RPMI8226 (cell line): ENCODE measurements around the gene GAB1.
"Not testable (repeated sequence)": the region's sequence is repeated elsewhere in the genome, so short reads cannot be mapped to it uniquely, and the experiment has no call there.

Experiments used
- DNase-seq: peaks from one replicate; pipeline ENCODE4 v3.0.0-alpha.2; 2015

GAB1 gene

DNA sequence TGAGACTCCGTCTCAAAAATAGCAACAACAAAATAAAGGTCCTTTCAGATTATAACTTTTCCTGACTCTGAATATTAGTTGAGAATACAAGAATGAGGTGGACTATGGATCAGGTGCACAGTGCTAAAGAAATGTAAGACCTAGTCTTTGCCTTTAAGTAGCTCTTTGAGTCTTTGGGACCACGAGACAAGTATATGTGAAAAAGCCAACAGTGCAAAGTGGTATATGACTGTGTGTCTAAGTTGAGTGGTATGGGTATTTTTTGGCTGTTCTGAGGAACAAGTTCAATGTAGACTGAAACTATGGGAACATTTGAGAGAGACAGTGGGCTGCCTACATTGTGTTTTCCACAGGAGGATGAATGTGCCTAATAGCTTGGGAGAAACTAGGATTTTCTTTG, 2.8 kb downstream of the GAB1 start:
- DNase-seq = peak; percentile 19

DNA sequence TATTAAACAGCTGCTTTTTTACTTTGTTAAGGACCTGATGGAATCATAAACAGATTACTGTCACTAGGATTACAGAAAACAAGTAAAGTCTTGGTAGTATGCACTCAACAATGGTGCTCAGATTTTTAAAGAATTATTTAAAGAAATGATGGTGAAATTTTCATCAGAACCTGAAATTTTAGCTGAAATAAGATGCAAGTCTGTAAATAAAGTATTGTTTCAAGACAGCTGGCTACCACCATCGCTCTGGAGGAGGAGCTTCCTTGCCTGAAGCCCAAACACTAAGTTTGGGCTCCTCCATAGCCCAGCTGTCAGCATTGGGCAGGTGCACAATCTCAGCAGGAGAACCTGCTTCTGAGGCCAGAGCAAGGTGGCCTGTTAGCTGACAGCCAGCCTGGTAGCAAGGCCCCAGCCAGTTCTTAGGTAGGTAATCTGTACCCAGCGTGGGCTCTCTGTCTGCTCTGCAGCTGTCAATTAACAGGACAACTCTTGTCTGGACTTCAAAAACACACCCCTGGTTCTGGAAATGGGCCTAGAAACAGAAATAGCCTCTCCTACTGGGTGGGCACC, 4.6 kb downstream of the GAB1 start:
- DNase-seq = peak; percentile 83

DNA sequence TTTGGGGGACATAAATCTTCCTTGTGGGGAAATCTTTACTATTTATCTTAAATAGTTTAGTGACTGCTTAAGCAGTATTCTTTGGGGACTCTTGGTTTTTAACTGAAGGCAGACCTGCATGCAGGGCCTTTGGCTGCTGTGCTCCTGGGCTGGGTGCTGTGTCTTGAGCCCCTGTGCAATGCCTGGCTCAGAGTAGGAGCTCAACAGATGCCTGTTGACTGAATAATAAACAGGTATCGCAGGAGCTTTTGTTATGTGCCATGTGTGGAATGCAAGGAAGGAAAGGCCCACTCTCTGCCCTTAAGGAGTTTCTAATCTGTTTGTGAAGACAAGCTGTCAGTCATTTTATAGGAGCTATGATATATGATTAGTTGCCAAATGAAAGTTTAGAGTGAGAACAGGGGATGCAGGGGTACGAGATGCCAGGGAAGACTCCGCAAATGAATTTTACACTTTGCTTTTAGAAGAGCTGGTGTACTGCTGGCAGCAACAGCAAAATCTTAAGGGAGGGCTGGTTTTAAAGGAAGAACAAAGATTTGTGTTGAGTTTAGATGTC, 6.7 kb downstream of the GAB1 start:
- DNase-seq = no peak

DNA sequence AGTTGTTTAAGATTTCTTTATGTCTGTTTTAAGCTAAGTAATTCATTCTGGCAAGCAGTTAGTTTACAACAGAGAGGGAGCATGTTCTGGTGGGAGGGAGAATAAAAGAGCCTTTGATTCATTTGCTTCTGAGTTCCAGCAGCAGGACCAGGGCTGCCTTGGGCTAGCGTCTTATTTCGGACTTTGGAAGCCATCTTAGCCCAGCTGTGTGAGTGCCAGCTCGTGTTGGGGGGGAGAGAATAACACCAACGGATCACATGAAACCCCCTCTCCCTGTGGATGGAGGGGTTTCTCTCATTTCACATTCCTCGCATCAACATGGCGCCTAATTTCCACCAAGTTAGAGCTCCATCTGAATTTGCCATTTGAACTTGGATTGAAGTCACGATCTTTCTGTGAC, 7.4 kb downstream of the GAB1 start:
- DNase-seq = no peak

DNA sequence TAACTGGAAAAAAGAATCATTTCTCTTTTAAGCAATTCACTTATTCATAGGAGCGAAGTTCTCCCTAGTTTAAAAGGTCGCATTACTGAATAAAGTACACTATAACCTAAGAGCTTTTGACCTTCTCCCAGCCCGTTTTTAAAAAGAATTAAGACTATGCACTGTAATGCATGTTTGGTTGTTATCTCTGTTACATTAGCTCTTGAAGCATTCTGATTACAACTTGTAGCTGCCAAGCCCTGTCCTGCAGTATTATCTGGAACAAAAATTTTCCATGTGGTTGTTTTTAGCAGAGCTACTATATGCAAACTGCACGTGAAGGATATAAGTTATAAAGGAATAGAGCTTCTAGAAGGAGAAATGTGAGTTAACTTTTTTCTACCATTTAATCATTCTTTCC, 8.1 kb downstream of the GAB1 start:
- no peak for DNase-seq

DNA sequence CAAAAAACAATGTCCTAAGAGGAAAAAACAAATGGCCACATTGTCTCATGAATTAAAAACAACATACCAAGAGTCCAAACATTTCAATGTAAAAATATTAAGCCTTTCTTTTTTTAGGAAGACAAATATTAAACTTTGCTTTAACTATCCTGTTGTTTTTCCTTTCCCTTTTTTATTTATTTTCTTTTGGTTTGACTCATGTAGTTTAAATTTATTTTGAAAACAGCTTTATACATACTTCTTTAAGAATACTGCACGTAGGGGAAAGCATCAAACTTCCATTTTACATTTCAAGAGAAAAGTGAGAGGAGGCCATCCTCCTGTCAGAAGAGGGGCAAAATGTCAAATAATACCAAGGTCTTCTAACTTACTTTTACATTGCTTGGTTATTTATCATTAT, 8.7 kb downstream of the GAB1 start:
- DNase-seq = no peak

DNA sequence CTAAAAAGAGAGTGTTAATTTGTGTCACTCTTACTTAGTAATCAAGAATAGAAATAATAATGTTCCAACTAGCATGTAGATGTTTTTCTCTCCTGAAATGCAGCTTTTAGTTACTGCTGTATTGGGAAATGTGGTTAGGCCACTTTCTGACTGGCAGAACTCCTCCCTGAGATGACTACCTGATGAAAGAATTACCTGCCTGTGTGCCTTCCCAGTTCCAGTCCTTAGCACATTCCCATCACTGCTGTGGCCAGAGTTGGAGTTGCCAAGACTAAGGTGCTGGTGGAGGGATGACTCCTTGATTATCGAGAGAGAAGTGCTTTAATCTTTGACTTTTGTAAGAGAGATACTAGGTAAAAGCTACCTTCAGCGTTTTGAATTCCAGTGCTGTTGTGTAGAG, 9.5 kb downstream of the GAB1 start:
- DNase-seq = no peak

DNA sequence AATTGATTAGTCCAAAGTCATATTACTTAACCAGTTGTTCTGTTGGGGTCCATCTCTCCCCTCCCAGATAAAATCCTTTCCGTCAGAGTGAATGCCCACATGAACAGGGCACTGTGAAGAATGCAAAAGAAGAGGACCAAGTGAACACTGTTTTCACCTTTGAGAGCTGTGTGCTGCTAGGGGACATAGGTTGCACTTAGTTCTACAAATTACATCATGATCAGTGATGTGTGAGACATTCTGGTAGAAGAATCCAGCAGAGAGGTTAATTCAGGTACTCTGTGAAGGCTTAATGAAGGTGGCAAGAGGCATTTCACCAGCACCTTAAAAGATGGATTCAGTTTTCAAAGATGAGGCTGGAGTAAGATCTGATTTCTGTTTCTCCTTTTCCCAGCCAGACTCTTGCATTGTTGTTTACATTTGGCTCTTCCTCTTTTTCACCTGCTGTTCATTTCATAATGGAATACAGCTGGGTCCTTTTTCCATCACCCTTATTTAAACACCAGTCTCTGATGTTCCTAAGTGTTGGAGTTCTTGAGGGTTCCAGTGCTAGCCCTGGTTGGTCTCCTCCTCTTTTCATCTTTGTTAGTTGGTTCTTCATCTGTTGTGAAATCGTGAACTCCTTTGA, 10.9 kb downstream of the GAB1 start:
- no peak for DNase-seq

DNA sequence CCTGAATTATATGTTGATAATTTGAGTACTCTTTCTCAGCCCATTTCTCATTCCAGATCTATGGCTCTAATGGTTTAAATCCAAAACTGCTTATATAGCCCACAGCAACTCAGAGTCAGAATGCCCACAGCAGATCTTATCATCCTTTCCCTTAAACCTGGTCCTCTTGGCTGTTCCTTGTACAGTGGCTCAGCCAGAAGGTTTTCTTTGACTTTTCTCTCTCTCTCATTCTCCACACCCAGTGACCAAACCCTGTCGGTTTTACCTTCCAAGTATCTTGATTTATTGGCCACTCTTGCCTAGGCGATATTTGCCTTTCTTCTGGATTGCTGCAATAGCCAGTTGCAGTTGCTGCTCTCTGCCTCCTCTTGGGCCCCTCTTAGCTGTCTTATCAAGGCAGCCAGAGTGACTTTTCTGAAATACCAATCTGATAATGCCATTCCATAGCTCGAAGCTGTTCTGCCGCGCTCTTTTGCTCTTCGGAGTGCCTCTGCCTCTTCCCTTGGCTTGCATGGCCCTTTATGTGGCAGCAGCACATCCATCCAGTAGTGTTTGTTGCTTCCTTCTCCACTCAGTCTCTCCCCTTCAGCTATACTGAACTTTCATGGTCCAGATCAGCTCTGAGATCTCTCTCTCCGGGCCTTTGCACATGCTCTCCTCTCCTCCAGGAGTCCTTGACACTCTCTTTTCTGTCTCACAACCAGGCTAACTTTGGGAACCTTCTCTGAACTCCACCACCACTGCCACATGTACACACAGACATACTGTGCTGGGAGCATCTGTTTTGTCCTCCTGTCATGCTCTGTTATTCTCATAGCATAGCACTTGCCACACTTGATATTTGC, 11.8 kb downstream of the GAB1 start:
- no peak for DNase-seq

DNA sequence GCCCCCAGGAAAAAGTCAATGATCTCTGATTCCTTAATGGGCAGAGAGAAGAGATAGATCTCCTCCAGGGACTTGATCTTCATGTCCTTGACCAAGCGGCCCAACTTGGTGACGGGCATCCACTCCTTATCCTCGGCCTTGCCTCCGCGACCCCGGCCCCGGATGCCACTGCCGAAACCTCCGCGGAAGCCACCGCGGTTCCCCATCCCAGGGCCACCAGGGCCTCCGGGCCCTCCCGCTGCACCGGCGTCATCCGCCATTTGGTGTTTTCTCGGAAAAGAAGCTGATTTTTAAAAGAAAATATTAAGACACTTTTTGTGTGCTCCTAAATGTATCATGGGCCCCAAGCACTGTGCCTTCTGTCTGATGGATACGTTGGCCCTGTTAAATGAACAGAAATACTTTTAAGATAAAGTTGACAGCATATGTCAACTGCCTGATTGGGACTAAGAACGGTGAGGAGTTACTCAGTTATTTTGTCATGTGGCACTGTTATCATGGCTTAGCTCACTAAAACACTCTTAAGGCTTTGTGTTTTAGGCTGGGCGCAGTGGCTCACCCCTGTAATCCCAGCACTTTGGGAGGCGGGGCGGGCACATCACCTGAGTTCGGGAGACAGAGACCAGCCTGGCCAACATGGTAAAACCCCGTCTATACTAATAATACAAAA, 13.3 kb downstream of the GAB1 start:
- not testable (repeated sequence) for DNase-seq

DNA sequence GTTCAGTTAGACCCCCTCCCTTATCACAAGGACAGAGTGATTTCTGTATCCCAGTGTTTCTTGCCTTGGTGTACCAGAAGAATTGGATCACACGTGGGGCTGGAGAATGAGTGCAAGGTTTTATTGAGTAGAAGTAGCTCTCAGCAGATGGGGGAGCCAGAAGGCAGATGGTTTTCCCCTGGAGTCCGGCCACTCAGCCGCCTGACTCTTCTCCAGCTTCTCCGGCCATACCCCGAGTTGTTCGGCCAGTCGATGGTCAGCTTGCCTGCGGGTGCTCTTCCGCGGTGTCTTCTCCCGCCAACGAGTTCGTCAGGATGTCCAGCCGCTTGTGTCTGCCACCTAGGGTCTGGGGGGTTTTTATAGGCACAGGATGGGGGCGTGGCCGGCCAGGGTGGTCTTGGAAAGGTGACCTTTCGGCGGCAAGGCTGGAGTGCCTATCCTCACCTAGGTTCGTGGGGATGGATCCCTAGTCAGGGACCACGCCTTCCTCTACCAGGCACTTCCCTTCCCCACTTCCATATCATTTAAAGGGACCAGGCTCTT, 14.5 kb downstream of the GAB1 start:
- no peak for DNase-seq

DNA sequence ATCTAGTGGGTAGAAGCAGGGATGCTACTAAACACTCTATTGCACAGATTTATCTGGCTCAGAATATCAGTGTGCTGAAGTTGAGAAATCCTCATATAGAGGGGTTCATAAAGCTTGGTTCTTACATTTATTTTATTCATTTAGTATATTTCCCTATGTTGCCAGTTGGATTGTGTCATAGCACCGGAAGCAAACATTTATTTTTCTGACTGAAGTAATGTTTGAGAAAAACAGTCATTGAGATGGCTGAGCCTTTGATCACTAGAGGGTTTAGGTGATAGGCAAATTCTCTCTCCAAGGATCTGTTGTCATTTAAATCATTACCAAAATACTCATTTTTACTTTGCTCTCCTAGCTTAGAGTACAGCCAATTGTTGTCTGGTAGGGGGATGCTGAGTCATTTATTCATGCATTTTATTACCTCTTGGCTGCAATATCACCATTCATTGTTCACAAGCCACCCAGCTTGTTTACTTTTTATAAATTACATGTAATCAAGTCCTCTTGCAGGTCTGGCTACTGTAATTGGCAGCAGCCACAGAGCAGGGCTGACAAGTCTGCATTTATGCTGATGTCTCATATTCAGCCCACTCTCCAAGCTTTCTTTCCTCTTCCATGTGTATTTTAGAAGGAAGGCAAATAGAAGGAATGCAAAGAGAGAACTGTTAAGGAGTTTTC, 15.2 kb downstream of the GAB1 start:
- no peak for DNase-seq

DNA sequence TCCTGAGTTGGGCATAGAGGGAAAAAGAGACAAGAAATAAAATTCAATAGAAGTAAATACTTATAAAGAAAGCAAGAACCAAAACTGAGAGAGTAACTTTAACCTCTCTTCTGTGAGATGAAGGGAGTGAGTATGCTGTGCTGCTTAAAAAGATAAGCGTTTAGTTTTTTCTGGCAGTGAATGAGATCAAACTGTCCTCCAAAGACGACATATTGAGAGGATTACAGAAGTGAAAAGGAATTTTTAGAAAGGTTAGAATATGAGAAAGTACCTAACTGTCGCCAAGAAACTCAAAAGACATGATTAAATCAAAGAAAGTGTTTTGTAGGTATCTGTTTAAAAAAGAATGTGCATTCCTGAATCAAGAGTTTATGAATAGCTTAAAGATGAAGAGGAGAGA, 16.0 kb downstream of the GAB1 start:
- DNase-seq = no peak

DNA sequence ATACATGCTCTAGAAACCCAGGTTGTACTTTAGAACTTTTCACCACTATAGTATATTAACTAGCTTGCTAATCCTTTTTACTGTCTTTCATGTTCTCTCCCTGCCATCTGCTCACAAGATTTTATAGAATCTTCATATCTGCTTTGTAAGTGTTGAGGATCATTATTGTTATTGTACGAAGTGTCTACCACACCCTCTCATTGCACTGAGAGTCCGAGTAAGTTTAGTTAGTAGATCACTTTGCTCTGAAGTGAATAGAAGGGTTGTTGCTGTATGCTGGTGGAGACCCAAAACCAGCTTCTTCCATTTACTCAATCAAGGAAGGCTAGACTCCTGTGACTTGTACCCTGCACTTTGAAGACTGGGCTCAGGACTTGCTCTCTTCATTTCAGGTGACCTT, 17.1 kb downstream of the GAB1 start:
- DNase-seq = no peak

DNA sequence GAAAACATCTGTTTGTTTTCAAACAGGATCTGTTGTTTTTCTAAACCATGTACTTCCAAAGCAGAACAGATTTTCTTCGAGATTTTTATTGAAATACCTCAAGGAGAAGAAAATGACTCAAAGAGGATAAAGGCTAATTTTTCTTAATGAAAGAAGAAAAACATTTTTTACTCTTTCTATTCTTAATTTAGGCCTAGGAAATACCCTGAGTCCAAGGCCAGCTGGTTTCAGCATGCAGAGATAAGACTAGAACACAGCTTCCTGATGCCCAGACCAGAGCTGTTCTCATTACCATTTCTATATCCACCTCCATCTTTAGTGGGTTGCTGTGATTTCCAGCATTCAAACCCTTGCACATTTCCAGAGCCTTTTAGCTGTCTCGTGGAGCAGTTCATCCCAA, 18.3 kb downstream of the GAB1 start:
- DNase-seq = no peak

DNA sequence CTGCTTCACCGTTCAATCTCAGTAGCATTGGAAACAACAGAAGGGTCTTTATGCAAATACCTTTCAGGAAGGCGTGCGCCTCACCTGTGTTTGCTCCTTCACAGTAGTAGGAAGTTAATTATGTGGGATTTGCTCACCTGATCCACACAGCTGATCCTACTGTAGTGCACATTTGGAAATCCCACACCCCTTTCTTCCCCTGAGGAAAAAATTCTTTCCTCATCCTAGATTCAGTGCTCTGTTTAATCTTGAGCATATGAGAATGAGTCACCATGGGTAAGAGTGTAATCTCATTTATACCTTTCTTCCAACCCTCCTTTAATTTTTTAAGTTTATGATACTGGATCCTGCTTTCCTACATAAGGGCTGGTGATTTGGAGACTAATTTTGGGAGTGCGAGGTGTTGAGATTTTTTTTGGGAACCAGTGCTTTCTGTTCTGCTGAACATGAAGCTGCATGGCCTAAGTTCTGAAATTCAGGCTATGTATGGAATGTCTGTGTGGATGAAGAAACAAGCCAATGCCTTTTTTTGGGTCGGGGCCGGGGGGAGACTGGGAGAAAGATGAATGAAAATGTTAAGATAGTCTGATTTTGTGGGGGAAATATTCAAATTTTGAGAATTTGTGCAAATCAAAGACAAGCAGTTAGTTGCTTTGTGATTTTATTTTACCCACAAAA, 19.0 kb downstream of the GAB1 start:
- no peak for DNase-seq

DNA sequence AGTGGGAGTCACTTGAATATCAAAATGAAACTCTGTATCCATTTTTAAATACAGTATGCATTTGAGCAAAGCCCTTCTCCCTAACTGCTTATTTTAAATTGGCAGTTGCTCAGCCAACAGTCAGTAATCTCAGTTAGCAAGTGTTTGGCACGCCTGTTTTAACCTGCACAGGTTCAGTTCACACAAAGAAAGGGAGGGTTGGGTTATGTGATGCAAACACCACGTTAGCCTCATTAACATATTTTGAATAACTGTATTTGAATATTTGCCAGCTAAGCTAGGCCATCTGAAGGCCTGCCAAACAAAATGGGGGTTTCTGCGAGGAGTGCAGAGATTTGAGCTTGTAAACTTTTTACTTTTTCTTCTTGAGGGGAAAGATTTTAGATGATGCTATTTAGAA, 19.8 kb downstream of the GAB1 start:
- DNase-seq = peak; percentile 78

DNA sequence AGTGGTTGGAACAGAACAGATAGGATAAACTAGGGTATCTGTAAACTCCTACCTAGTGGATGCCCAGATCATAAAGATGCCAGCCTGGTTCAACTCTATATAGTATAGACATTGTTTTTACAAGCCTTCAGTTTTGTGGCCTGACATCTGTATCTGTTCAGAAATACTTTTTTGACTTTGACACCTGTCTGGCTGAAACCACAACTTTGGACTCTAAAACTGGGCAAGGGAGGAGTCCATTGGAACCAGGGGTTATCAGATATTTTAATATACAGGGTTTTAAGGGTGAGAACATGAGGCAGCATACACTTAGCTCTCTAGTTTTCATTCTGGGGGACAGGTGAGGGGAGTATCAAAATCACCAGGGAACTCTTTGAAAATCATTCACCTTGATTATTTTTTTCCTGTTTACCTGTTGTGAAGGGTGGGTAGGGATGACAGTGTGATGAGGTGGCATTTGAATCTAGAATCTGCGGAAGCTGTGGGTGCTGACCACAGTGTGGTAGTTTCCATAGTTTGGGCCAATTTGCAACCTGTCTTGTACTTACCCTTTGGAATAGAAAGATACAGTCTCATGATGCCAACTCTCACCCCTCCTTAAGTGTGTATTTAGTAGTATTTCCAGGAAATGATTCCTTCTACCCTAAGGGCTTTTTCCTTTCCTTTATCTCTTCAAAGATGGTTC, 20.6 kb downstream of the GAB1 start:
- DNase-seq = peak; percentile 75

DNA sequence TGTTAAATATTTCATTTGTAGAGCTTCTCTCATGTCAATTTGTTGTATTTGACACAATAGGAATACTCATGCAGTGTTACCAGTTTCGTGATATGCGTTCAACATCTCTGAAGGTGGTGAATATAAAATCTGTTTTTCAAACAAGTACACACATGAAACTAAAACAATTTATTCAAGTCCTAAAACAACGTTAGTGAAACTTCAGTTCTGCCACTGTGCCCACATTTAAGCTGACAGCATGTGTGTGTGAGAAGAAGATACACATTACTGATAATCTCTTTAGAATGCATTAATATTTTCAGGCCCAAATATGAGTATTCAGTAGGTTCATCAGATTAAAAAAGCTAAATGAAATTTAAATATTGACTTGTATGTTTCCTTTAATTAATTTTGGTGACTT, 21.7 kb downstream of the GAB1 start:
- DNase-seq = no peak

DNA sequence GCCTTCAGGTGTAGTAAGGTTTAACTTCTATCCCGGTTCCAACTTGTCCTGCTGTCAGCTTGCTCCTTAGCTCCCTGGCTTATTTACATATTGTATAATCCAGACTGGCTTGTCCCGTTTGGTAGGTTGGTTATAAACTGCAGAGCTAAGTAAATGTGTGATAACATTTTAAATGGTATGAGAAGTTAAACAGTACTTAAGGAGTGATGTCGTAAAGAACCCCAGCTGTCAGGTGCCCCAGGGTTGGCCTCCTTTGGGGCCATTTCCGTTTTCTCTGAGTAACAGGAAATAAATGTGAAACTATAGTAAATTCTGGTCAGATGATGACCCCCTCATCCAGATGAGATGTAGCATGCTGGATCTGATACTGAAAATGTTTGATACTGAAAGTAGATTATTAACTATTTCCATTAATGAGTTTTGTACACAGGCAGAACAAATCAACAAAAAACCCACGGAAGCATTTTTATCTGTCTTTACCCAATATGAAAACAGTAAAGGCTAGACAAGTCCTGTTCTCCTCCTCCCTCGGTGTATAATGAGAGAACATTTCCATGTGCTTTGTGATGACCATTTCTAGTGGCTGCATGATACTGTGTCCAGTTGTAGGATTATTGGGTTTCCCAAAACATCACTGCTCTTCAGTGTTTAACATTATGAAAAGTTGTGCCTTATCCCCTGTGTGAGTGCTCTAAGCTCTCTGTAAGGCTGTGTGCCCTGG, 22.4 kb downstream of the GAB1 start:
- DNase-seq = peak; percentile 81
